Osteocyte (in vitro differentiated cells): ENCODE results near the gene FTCDNL1. TPM values are rescaled to one million over a fixed set of nuclear protein-coding genes. Genes with fewer than 3 reads are reported as not detected.

Experiments used
- DNase-seq: peaks from one replicate; pipeline ENCODE4 v3.0.0; 2021; ENCODE audit warnings: mixed read lengths; ENCODE audit not compliant: unreplicated experiment; ENCODE audit errors: extremely low spot score
- H3K27ac Mint-ChIP-seq: one replicate; pipeline ENCODE4 v1.8.0; 2021; ENCODE audit warnings: mild to moderate bottlenecking, mixed read lengths; ENCODE audit not compliant: unreplicated experiment
- H3K27me3 Mint-ChIP-seq: one replicate; pipeline ENCODE4 v1.8.0; 2021; ENCODE audit warnings: mixed read lengths; ENCODE audit not compliant: unreplicated experiment
- H3K36me3 Mint-ChIP-seq: one replicate; pipeline ENCODE4 v1.8.0; 2021; ENCODE audit warnings: mixed read lengths; ENCODE audit not compliant: unreplicated experiment
- H3K4me1 Mint-ChIP-seq: one replicate; pipeline ENCODE4 v1.8.0; 2021; ENCODE audit warnings: mixed read lengths; ENCODE audit not compliant: unreplicated experiment
- H3K4me3 Mint-ChIP-seq: one replicate; pipeline ENCODE4 v1.8.0; 2021; ENCODE audit warnings: mild to moderate bottlenecking, moderate library complexity, mixed read lengths; ENCODE audit not compliant: unreplicated experiment
- H3K9me3 Mint-ChIP-seq: one replicate; pipeline ENCODE4 v1.8.0; 2021; ENCODE audit warnings: mixed read lengths; ENCODE audit not compliant: unreplicated experiment
- total RNA-seq: library from RNA; stranded (reverse); gene quantifications from 2 replicates; pipeline ENCODE4 v1.2.1, GENCODE V29; 2021
- TF ChIP-seq, protein P1 (sequence below): fragments of 200-600 bp; sonication (generic); IDR thresholded peaks from 2 replicates; pipeline ENCODE4 v1.5.0; 2021; ENCODE audit warnings: antibody characterized with exemption, mild to moderate bottlenecking, moderate library complexity

FTCDNL1 gene
- total RNA-seq, 1 donor from 2014 or later, result not detected

DNA sequence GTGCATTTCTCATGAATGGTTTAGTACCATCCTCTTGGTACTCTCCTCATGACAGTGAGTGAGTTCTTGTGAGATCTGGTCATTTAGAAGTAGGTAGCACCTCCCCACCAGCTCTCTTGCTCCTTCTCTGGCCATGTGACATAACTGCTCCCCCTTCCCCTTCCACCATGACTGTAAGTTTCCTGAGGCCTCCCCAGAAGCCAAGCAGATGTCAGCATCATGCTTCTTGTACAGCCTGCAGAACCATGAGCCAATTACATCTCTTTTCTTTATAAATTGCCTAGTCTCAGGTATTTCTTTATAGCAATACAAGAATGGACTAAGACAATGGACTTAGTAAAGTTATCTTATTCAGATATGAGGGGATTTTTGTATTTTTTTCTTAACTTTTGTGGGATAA lies 43.0 kb downstream of the FTCDNL1 start:
- peaks cover 17% of the 10 kb centered on the region for H3K4me1 Mint-ChIP-seq
- H3K9me3 Mint-ChIP-seq, result no peaks in the 10 kb centered on the region
- no peak overlapping the region for H3K27ac Mint-ChIP-seq
- DNase-seq, result no peak
- H3K36me3 Mint-ChIP-seq, result no peaks in the 10 kb centered on the region
- peaks cover 2% of the 10 kb centered on the region for H3K27me3 Mint-ChIP-seq
- TF ChIP-seq, protein P1, sequence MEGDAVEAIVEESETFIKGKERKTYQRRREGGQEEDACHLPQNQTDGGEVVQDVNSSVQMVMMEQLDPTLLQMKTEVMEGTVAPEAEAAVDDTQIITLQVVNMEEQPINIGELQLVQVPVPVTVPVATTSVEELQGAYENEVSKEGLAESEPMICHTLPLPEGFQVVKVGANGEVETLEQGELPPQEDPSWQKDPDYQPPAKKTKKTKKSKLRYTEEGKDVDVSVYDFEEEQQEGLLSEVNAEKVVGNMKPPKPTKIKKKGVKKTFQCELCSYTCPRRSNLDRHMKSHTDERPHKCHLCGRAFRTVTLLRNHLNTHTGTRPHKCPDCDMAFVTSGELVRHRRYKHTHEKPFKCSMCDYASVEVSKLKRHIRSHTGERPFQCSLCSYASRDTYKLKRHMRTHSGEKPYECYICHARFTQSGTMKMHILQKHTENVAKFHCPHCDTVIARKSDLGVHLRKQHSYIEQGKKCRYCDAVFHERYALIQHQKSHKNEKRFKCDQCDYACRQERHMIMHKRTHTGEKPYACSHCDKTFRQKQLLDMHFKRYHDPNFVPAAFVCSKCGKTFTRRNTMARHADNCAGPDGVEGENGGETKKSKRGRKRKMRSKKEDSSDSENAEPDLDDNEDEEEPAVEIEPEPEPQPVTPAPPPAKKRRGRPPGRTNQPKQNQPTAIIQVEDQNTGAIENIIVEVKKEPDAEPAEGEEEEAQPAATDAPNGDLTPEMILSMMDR, result no peak
- H3K4me3 Mint-ChIP-seq, result no peak overlapping the region

DNA sequence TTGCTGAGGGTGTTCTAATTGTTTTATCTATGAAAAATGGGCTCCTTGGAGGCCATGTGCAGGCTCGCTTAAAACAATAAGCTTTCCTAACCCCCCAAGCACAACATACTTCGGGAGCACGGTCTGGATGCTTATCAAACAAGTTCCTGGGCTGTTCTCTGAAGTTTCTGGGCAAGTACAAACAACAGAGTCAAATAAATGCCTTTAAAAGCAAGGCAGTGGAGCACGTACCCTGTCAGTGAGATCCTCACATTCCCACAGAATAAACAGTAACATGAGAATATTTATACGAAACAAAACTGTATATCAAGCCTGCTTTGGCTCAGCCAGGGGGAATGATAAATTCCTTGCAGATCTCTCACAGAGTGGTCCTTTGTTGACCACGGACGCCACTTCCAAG lies 44.8 kb downstream of the FTCDNL1 start:
- H3K27me3 Mint-ChIP-seq, result peaks cover 2% of the 10 kb centered on the region
- H3K4me3 Mint-ChIP-seq, result peak overlapping the region; percentile 20
- H3K4me1 Mint-ChIP-seq, result peaks cover 17% of the 10 kb centered on the region
- no peaks in the 10 kb centered on the region for H3K9me3 Mint-ChIP-seq
- TF ChIP-seq, protein P1, result no peak
- no peak overlapping the region for H3K27ac Mint-ChIP-seq
- H3K36me3 Mint-ChIP-seq, result no peaks in the 10 kb centered on the region
- no peak for DNase-seq

DNA sequence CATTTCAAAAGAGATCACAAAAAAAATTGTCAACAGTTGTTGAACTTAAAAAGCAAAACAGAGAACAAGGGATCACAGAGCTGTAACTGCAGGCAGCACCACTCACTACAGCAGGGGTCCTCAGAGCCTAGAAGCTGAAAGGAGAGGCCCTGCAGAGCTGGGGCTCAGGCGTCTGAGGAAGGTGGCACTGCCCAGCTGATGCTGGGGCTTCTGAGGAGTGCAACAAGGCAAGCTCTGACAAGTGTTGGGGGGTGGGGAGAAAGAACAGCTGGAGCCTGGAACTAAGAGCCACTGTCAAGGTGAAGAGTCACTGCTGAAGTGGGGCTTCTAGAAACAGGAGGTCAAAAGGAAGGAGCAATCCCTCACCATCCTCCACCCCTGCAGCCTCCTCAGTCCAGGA lies 46.2 kb downstream of the FTCDNL1 start:
- H3K9me3 Mint-ChIP-seq, result no peaks in the 10 kb centered on the region
- H3K27me3 Mint-ChIP-seq, result peaks cover 5% of the 10 kb centered on the region
- H3K4me1 Mint-ChIP-seq, result peaks cover 12% of the 10 kb centered on the region
- no peak overlapping the region for H3K27ac Mint-ChIP-seq
- H3K36me3 Mint-ChIP-seq, result no peaks in the 10 kb centered on the region
- H3K4me3 Mint-ChIP-seq, result no peak overlapping the region
- TF ChIP-seq, protein P1, result no peak
- DNase-seq, result no peak

DNA sequence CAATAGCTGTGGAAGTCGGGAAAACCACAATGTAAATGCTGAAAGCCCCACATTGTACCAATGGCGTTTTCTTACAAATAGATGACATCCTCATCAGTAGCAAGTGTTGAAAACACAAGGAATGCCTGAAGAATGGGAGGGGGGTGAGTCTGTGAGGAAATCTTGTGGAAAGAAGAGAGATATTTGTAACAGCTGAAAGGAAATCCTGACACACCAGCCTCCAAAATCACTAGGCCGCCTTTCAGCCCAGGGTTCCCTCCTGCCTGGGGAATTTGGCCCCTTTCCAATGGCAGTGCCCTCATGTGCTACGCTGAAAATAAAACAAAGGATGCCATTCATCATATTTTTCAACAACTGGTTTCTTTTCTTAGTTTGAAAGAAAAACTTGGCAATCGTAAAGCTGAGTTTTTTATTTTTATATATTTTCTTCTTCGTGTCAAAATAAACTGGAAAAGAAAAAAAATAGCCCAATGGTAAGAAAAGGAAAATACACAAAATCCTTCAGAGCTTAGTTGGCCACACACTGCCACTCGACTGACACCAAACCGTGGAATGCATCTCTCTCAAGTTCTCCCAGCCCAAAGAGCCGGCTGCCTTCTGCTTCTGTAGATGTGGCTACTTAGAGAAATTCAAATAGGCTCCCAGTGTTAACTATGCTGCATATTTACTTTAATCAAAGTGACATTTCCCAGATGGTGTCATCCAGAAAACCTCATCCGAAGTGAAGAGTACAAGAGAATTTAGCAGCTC lies 52.0 kb downstream of the FTCDNL1 start:
- peaks cover 11% of the 10 kb centered on the region for H3K4me1 Mint-ChIP-seq
- H3K9me3 Mint-ChIP-seq, result no peaks in the 10 kb centered on the region
- TF ChIP-seq, protein P1, result no peak
- DNase-seq, result no peak
- peak overlapping the region; percentile 4 for H3K27ac Mint-ChIP-seq
- peaks cover 8% of the 10 kb centered on the region for H3K27me3 Mint-ChIP-seq
- no peaks in the 10 kb centered on the region for H3K36me3 Mint-ChIP-seq
- no peak overlapping the region for H3K4me3 Mint-ChIP-seq

DNA sequence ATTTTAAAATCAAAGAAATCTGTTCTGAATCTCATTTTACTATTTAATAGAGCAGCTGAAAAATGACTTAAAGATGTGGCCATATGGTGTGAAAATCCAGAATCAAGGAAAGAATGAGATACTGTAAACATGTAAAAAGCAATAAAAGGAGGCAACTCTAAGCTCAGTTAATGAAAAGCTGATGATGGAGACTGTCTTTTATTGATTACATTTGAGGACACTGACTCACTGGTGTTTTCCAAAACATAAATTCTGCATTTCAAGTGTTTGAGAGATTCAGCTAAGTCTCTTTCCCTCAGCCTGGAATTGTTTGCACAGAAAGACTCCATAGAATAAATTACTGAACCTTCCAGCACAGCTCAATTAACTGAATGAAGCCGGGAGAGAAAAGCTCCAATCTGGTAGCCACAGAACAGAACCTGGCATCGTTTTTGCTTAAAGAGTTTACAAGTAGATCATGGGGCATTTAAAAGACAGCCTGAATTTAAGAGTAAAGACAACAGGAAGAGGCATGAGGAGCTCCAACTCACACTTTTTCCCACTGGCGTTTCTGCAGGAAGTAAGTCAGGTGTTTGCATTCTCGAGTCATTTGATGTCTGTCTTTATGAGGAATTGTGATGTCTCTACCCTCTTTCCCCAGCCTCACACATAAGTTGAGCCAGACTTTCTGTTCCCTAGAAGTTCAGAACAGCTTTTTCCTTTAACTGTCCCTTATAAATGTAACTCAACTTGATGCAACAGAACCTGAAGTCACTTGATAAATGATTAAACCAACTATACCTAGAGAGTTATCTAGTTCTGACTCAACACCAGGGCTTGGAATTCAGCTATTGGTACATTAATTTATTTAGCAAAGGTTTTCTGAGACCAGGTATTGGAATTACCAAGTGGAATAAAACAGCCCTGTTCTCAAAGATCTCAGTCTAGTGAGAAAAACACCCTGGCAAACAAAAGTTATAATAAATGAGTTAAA lies 53.3 kb downstream of the FTCDNL1 start:
- no peaks in the 10 kb centered on the region for H3K36me3 Mint-ChIP-seq
- H3K4me1 Mint-ChIP-seq, result peaks cover 11% of the 10 kb centered on the region
- TF ChIP-seq, protein P1, result no peak
- H3K27ac Mint-ChIP-seq, result no peak overlapping the region
- H3K27me3 Mint-ChIP-seq, result peaks cover 13% of the 10 kb centered on the region
- no peaks in the 10 kb centered on the region for H3K9me3 Mint-ChIP-seq
- H3K4me3 Mint-ChIP-seq, result no peak overlapping the region
- DNase-seq, result no peak
